GM18858 (cell line): ENCODE measurements around the gene ALG9.
A peak's percentile ranks its signal among the peaks of the same experiment; 100 is the strongest.
"Not testable (repeated sequence)": the region's sequence is repeated elsewhere in the genome, so short reads cannot be mapped to it uniquely, and the experiment has no call there.

ENCODE experiments used
- ATAC-seq: cut with Tn5 transposase; IDR thresholded peaks from one replicate; pipeline ENCODE4 v1.9.1; 2021; ENCODE audit not compliant: unreplicated experiment

Gene ALG9

GRCh38 chr11:111801135-111801534 lies 70.2 kb downstream of the ALG9 start:
- no peak for ATAC-seq

- no peak for ATAC-seq
Observed at GRCh38 chr11:111798279-111798678, 73.1 kb downstream of the ALG9 start.

GRCh38 chr11:111797145-111797581 lies 74.2 kb downstream of the ALG9 start:
- ATAC-seq, result peak; percentile 65

- no peak for ATAC-seq
Observed at GRCh38 chr11:111796696-111797095, 74.7 kb downstream of the ALG9 start.

- ATAC-seq, result no peak
Observed at GRCh38 chr11:111795334-111795985, 75.9 kb downstream of the ALG9 start.

- ATAC-seq, result no peak
Observed at GRCh38 chr11:111793863-111794262, 77.5 kb downstream of the ALG9 start.

GRCh38 chr11:111792955-111793500 lies 78.4 kb downstream of the ALG9 start:
- ATAC-seq, result no peak

- no peak for ATAC-seq
Observed at GRCh38 chr11:111792314-111792713, 79.1 kb downstream of the ALG9 start.

GRCh38 chr11:111788464-111788863 lies 82.9 kb downstream of the ALG9 start:
- ATAC-seq, result no peak

GRCh38 chr11:111788051-111788450 lies 83.3 kb downstream of the ALG9 start:
- ATAC-seq, result no peak

GRCh38 chr11:111785886-111786412 lies 85.4 kb downstream of the ALG9 start:
- no peak for ATAC-seq

GRCh38 chr11:111785076-111785475 lies 86.3 kb downstream of the ALG9 start:
- ATAC-seq, result no peak

GRCh38 chr11:111784311-111784710 lies 87.1 kb downstream of the ALG9 start:
- not testable (repeated sequence) for ATAC-seq

GRCh38 chr11:111782109-111782741 lies 89.2 kb downstream of the ALG9 start:
- ATAC-seq, result no peak

- no peak for ATAC-seq
Observed at GRCh38 chr11:111779118-111779517, 92.3 kb downstream of the ALG9 start.

GRCh38 chr11:111778047-111778558 lies 93.3 kb downstream of the ALG9 start:
- no peak for ATAC-seq

GRCh38 chr11:111777094-111778046 lies 94.0 kb downstream of the ALG9 start:
- peak; percentile 36 for ATAC-seq

GRCh38 chr11:111776398-111777093 lies 94.8 kb downstream of the ALG9 start:
- peak; percentile 97 for ATAC-seq

GRCh38 chr11:111774955-111775710 lies 96.2 kb downstream of the ALG9 start:
- no peak for ATAC-seq
